Measurements from ENCODE around the gene ST3GAL6. TPM values are rescaled to one million over a fixed set of nuclear protein-coding genes. Genes with fewer than 3 reads are reported as not detected.

Gene ST3GAL6
- polyA plus RNA-seq, 3 donors = 3.3 to 13.1 (median 9.9) TPM

GRCh38 chr3:98735296-98735695, 27.8 kb upstream of the ST3GAL6 start:
- WGBS, 3 donors = 93 to 96% (median 94%) methylated on average over 2 of the region's 2 CpGs
- no peak overlapping the region for H3K27ac ChIP-seq (ENCODE audit: low read depth, low read length)

DNA sequence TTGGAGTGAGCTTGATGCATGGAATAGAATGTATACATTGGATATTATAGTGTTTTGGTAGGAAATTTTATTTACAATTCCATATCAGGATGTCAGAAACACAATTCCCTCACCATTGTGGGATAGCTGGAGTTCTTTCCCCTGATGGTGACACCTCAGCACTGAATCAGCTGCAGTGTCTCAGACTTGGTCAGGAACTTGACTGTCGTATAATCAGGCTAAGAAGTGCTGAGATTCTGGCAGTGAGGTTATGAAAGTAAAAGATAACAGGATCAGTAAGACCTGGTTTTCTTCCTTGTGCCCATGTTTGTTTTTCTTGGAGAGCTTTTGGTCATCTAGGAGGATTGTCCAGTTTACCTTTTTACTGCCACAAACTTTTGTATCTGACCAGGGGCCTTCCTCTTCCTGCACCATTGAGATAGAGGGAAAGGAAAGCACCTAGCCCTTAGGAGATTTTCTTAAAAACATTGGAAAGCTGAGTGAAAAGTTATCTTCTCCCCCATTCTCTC, 27.3 kb upstream of the ST3GAL6 start:
- WGBS, 3 donors = 65 to 78% (median 77%) methylated on average over 1 of the region's 1 CpG
- no peak overlapping the region for H3K27ac ChIP-seq (ENCODE audit: low read depth, low read length)

- 87 to 93% (median 90%) methylated on average over 5 of the region's 5 CpGs for WGBS, 3 donors
These were observed 25.8 kb upstream of the ST3GAL6 start for GRCh38 chr3:98737301-98737700.

GRCh38 chr3:98739266-98739665, 23.9 kb upstream of the ST3GAL6 start:
- no peak overlapping the region for H3K27ac ChIP-seq (ENCODE audit: low read depth, low read length)

More at GRCh38 chr3:98737301-98737700, 25.8 kb upstream of the ST3GAL6 start:
- no peak overlapping the region for H3K27ac ChIP-seq (ENCODE audit: low read depth, low read length)

GRCh38 chr3:98740324-98740723, 22.8 kb upstream of the ST3GAL6 start:
- no peak overlapping the region for H3K27ac ChIP-seq (ENCODE audit: low read depth, low read length)
- WGBS, 3 donors = 42 to 93% (median 90%) methylated on average over 4 of the region's 4 CpGs

DNA sequence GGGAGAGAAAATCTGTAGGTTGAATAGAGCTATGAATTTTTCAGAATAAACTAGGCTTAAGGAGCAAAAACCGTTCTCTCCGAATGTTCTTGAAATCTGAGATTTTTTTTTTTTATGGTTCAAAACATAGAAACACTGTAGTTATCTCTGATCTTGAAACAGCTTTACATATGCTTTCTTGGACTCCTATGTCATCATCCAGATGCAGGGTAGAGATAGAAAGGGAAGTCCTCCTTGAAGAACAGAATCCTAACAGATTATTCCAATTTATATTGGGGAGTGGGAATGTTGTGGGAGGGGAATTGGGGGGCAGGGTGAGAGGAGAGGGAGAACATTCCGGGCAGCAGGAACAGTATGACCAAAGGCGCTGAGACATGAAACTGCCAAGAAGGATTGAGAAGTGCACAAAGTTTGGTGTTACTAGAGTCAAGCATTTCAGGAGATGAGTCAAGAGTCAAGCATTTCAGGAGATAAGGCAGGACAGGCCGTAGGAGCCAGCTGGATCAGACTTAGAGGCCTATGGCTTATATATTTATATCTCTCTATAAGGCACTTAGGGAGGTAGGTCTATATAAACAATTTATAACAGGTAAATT, 21.9 kb upstream of the ST3GAL6 start:
- WGBS, 3 donors = 89 to 90% (median 90%) methylated on average over 5 of the region's 5 CpGs
- no peak overlapping the region for H3K27ac ChIP-seq (ENCODE audit: low read depth, low read length)

- 90 to 96% (median 95%) methylated on average over 5 of the region's 5 CpGs for WGBS, 3 donors
- H3K27ac ChIP-seq (ENCODE audit: low read depth, low read length) = no peak overlapping the region
These were observed 20.1 kb upstream of the ST3GAL6 start for GRCh38 chr3:98743071-98743470.

DNA sequence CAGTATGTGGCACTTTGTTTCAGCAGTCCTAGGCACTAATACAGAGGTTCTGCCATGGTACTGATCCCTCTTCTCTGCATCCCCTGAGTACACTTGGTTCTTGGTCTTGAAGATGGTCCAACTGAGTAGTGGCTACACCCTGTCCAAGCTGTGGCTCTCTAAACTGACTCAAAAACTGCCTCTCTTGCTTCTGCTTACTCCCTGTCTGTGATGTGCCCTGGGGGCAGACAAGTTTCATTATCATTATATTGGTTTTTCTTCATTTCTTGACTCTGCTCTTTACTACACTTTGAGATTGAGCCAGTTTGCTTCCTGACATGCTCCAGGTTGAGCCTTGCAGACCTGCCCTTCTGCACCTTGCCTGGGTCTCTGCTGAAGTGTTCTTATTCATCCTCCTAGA, 18.9 kb upstream of the ST3GAL6 start:
- H3K27ac ChIP-seq (ENCODE audit: low read depth, low read length) = no peak overlapping the region

- H3K27ac ChIP-seq (ENCODE audit: low read depth, low read length) = no peak overlapping the region
- 87 to 88% (median 87%) methylated on average over 1 of the region's 1 CpG for WGBS, 3 donors
These were observed 17.4 kb upstream of the ST3GAL6 start for GRCh38 chr3:98745718-98746117.

DNA sequence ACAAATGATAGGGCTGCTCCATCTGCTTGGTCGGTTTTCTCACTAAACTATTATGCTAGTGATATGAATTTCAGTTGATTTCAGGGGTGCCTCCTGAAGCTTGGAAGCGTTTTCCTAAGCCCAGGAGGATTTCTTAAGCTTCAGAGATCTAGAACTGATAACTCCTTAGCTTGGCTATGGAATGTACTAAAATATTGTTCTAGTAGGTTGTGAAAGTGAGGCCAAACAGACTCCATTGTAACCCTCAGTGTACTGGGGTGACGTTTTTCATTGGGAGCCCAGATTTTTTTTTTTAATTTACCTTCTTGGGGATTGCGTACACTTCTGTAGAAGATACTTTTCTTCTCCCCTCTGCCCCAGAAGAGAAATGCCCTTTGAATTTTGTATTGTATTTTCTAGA, 17.0 kb upstream of the ST3GAL6 start:
- WGBS, 3 donors = 72 to 85% (median 85%) methylated on average over 4 of the region's 4 CpGs
- H3K27ac ChIP-seq (ENCODE audit: low read depth, low read length) = no peak overlapping the region

DNA sequence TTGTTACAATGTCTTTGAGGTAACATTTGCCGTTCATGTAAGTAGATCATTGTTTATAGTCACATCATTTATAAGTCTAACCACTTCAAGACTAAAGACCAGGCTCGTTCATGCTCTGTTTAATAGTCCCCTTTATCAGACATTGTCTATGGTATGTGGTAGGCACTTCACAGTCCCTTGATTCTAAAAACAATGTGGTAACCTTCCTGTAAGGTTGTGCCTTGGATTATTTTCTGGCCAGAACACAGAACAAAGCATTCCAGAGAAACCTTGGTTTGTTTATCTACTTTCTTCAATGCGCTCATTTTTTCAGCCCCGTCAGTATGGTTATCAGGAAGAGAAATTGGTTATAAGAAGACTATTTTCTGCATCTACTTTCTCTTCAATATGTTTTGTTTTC, 16.3 kb upstream of the ST3GAL6 start:
- 55 to 84% (median 82%) methylated on average over 4 of the region's 4 CpGs for WGBS, 3 donors
- H3K27ac ChIP-seq (ENCODE audit: low read depth, low read length) = no peak overlapping the region

DNA sequence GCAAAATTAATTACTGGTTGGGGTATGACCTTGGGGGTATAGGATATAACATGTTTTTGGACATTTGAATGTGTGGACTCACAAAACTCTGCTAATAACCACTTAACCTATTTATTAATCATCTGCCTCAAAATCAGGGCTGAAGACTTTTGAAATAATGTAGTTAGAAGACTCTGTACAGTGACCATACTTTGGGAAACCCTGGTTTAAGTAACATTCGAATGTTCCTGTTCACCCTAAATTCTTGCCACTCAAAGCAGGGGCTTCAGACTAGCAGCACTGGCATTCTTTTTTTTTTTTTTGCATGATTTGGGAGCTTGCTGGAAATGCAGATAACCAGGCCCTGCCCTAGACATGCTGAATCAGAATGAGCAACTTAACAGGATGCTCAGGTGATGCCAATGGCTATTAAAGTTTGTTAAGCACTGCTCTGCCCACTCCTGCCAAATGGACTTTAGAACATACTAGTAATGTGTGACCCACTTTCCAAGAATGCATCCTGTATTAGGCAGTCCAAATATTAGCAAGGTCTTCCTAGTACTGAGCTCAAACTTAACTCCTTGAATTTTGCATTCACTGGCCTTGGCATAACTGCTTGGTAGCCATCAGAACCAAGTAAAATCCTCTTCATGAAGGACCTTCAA, 12.7 kb upstream of the ST3GAL6 start:
- H3K27ac ChIP-seq (ENCODE audit: low read depth, low read length) = no peak overlapping the region
- WGBS, 3 donors = 75 to 90% (median 83%) methylated on average over 1 of the region's 1 CpG

DNA sequence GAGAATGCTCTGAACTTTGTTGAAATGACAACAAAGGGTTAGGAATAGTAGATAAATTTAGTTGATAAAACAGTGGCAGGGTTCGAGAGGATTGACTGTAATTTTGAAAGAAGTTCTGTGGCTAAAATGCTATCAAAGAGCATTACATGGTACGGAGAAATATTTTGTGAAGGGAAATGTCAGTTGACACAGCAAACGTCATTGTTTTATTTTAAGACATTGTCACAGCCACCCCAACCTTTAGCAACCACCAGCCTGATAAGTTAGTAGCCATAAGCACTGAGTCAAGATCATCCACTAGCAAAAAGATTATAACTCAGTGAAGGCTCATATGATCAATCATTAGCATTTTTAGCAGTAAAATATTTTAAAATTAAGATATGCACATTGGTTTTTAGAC, 8.7 kb upstream of the ST3GAL6 start:
- WGBS, 3 donors = 52 to 63% (median 61%) methylated on average over 3 of the region's 3 CpGs
- no peak overlapping the region for H3K27ac ChIP-seq (ENCODE audit: low read depth, low read length)

DNA sequence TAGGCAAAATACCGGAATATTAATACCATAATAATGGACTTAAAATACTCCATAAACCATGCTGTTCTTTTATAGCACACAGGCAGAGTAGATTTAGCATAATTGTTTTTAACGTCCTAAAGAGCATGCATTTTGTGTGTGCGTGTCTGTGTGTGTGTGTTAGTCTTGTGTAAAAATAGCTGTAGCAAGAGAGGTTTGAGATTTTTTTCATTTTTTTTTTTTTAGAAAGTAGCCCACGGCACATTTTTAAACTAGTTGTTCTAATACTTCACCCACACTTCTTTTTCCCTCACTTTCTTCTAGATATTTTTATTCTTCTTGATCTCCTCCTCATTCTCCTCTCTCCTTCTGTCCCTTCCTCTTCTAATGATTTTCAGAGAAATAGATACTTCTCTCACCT, 7.5 kb upstream of the ST3GAL6 start:
- H3K27ac ChIP-seq (ENCODE audit: low read depth, low read length) = no peak overlapping the region
- 65 to 78% (median 77%) methylated on average over 4 of the region's 4 CpGs for WGBS, 3 donors

DNA sequence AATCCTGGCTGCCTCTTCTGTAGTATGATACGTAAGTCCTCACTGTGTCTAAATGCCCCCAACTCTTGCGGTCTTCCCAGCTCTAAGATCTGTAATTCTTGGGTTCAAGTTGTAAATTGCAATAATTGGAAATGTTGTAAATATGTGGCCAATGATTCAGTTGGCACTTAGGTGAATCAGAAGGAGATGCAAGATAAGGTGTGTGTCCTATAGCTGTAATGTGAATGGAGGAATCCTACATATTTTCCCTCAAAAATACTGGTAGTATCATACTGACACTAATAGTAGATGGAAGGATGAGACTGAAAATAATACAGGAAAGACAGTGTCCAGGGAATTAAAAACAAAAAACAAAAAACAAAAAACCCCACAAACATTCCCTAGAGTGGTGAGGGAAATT, 3.5 kb upstream of the ST3GAL6 start:
- WGBS, 3 donors = 95 to 97% (median 97%) methylated on average over 2 of the region's 2 CpGs
- no peak overlapping the region for H3K27ac ChIP-seq (ENCODE audit: low read depth, low read length)

GRCh38 chr3:98761643-98762229, 1.4 kb upstream of the ST3GAL6 start:
- WGBS, 3 donors = 48 to 76% (median 50%) methylated on average over 2 of the region's 2 CpGs
- H3K27ac ChIP-seq (ENCODE audit: low read depth, low read length) = no peak overlapping the region

- WGBS, 3 donors = 29 to 52% (median 30%) methylated on average over 5 of the region's 5 CpGs
- no peak overlapping the region for H3K27ac ChIP-seq (ENCODE audit: low read depth, low read length)
These were observed 779 bp downstream of the ST3GAL6 start for GRCh38 chr3:98763819-98764418.

DNA sequence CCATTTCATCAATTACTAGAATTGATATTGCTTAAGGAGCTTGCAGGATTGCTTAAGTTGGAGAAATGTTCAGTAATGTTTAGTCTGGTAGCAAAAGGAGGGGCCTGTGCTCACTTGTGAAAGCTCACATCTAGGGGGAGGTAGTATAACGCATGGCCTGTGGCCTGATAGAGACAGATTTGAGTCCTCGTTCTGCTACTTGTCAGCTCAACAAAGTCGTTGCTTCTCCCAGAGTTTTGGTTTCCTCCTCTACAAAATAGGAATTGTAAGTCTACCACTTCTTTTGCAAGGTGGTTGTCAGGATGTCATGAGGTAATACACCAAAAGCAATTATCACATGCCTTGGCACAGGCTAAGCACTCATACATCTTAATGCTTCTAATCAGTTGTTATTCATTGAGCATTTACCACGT, 1.3 kb downstream of the ST3GAL6 start:
- H3K27ac ChIP-seq (ENCODE audit: low read depth, low read length) = no peak overlapping the region
- 24 to 44% (median 34%) methylated on average over 4 of the region's 4 CpGs for WGBS, 3 donors

- WGBS, 3 donors = 46 to 81% (median 53%) methylated on average over 4 of the region's 4 CpGs
- no peak overlapping the region for H3K27ac ChIP-seq (ENCODE audit: low read depth, low read length)
These were observed 2.6 kb downstream of the ST3GAL6 start for GRCh38 chr3:98765721-98766120.

GRCh38 chr3:98766924-98767323, 3.8 kb downstream of the ST3GAL6 start:
- H3K27ac ChIP-seq (ENCODE audit: low read depth, low read length) = no peak overlapping the region
